Type B pancreatic cell (in vitro differentiated cells): ENCODE results near the gene PPP2R1B. TPM values are rescaled to one million over a fixed set of nuclear protein-coding genes. Genes with fewer than 3 reads are reported as not detected.

Experiments used
- DNase-seq: peaks from one replicate; pipeline ENCODE4 v3.0.0; 2021; ENCODE audit warnings: mixed read lengths; ENCODE audit not compliant: unreplicated experiment; ENCODE audit errors: extremely low spot score
- H3K27ac Mint-ChIP-seq: 2 replicates; pipeline ENCODE4 v1.8.0; 2021; ENCODE audit warnings: mild to moderate bottlenecking, mixed read lengths
- H3K27me3 Mint-ChIP-seq: 2 replicates; pipeline ENCODE4 v1.8.0; 2021; ENCODE audit warnings: mixed read lengths
- H3K36me3 Mint-ChIP-seq: 2 replicates; pipeline ENCODE4 v1.8.0; 2021; ENCODE audit warnings: mixed read lengths
- H3K4me1 Mint-ChIP-seq: one replicate; pipeline ENCODE4 v1.8.0; 2021; ENCODE audit warnings: mixed read lengths; ENCODE audit not compliant: unreplicated experiment
- H3K4me3 Mint-ChIP-seq: 2 replicates; pipeline ENCODE4 v1.8.0; 2021; ENCODE audit warnings: mild to moderate bottlenecking, mixed read lengths
- H3K9me3 Mint-ChIP-seq: 2 replicates; pipeline ENCODE4 v1.8.0; 2021; ENCODE audit warnings: mixed read lengths
- total RNA-seq: library from RNA; stranded (reverse); gene quantifications from 2 replicates; pipeline ENCODE4 v1.2.1, GENCODE V29; 2021; ENCODE audit warnings: low replicate concordance
- TF ChIP-seq, protein P1 (sequence below): fragments of 200-600 bp; sonication (generic); conservative IDR thresholded peaks from 2 replicates; pipeline ENCODE4 v1.5.0; 2021; ENCODE audit warnings: antibody characterized with exemption, mild to moderate bottlenecking

Gene PPP2R1B
- total RNA-seq, 1 donor from 2014 or later, result 52.3 TPM

DNA sequence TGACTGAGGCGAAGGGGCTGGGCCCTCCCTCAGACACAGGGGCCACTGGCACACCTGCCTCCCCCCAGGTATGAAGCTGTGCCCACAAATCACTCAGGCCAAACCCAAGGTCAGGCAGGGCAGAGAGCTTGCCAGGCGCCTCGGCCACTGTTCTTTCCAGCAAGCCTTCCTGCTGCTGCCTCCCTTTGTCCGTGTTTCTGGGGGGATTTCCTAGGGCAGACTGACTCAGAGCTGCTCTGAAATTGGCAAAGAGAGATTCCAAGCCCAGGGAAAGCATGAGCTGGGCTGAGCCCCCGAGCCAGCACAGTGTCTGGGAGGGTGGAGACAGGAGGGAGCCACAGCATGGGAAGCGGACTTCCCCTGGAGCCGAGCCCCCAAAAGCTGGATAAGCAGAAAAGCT, 33.2 kb downstream of the PPP2R1B start:
- H3K4me1 Mint-ChIP-seq, result peaks cover 63% of the 10 kb centered on the region
- no peak overlapping the region for H3K27ac Mint-ChIP-seq
- no peak overlapping the region for H3K4me3 Mint-ChIP-seq

DNA sequence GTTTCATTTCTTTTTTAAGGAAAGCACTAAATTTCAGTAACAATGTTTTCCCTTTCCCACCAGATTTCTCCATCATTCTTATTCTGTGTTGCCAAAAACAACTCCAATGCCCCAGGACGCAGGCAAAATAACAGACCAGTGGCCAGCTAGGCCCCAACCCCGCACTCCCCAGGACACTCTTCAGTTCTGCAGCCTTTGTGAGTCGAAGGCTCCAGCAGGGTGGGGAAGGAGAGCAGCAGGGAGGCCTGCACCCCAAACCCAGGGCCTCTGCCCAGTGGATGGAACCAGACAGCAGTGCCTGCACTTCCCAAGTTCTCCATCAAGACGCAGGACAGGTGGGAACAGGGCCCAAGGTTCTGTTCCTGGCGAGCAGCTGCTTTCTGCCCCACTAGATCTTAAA, 34.4 kb downstream of the PPP2R1B start:
- Mint-ChIP-seq H3K4me3 (no peak overlapping the region), H3K9me3 (no peaks in the 10 kb centered on the region), H3K4me1 (peaks cover 54% of the 10 kb centered on the region), H3K27ac (peak overlapping the region; percentile 83), H3K27me3 (no peaks in the 10 kb centered on the region), H3K36me3 (no peaks in the 10 kb centered on the region)
- DNase-seq, result no peak
- TF ChIP-seq, protein P1, sequence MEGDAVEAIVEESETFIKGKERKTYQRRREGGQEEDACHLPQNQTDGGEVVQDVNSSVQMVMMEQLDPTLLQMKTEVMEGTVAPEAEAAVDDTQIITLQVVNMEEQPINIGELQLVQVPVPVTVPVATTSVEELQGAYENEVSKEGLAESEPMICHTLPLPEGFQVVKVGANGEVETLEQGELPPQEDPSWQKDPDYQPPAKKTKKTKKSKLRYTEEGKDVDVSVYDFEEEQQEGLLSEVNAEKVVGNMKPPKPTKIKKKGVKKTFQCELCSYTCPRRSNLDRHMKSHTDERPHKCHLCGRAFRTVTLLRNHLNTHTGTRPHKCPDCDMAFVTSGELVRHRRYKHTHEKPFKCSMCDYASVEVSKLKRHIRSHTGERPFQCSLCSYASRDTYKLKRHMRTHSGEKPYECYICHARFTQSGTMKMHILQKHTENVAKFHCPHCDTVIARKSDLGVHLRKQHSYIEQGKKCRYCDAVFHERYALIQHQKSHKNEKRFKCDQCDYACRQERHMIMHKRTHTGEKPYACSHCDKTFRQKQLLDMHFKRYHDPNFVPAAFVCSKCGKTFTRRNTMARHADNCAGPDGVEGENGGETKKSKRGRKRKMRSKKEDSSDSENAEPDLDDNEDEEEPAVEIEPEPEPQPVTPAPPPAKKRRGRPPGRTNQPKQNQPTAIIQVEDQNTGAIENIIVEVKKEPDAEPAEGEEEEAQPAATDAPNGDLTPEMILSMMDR, result no peak

More for the DNA sequence above, 33.2 kb downstream of the PPP2R1B start:
- no peak for DNase-seq
- H3K27me3 Mint-ChIP-seq, result no peaks in the 10 kb centered on the region
- H3K36me3 Mint-ChIP-seq, result no peaks in the 10 kb centered on the region
- H3K9me3 Mint-ChIP-seq, result no peaks in the 10 kb centered on the region
- TF ChIP-seq, protein P1, result no peak

DNA sequence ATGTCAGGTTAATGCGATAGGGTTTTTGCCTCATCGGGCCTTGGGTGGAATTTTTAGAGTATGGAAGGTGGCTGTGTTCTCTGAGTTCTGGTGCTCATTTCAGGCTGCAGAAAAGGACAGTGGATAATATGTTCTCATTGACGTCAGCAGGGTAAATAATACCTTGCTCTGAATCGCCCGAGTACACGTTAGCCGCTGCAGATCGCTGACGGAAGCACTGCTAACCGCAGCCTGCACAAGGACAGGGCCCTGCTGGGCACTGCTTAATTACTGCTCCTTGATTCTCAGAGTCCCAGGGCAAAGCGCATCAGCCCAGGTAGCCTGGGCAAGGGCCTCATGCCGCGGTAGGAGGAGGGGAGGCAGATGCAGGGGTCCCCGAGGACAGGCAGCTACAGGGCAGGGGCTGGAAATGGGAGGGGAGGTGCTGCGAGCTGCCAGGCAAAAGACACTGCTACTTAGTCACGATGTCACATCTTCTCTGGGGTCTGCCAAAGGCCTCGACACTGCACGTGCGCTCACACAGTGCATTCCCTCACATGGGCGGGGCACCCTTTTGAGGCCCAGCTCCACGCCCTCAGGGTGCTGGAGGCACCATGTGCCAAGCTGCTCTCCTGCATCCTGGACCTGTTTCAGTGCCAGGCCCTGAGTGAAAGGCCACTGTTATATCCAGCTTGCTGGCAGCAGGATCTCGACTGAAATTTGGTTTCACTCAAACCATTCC, 35.2 kb downstream of the PPP2R1B start:
- Mint-ChIP-seq H3K27me3 (no peaks in the 10 kb centered on the region), H3K4me1 (peaks cover 46% of the 10 kb centered on the region), H3K9me3 (no peaks in the 10 kb centered on the region), H3K36me3 (peaks cover under 1% of the 10 kb centered on the region), H3K4me3 (peak overlapping the region; percentile 19), H3K27ac (peak overlapping the region; percentile 83)
- TF ChIP-seq, protein P1, result no peak
- DNase-seq, result no peak

DNA sequence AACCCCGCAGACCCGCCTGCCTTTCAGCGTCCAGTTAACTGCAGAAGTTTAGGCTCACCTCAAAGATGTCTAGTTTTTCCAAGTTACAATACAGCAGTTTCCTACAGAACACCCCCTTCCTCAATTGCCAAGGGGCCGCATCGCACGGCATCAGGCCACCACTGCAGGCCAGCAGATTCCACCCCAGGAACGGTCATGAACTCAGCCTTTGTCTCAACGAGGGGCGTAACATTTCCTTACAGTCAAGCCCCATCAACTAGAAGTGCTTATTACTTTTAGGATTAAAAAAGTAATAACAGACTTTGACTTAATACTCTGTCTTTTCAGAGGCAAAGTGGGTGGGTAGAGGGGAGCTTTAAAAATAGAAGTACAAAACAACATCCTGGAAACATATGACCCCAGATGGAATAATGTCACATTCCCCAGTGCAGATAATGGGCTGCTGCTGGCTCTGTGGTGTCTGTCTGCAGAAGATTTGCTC, 36.3 kb downstream of the PPP2R1B start:
- TF ChIP-seq, protein P1, result no peak
- Mint-ChIP-seq H3K27ac (peak overlapping the region; percentile 68), H3K9me3 (no peaks in the 10 kb centered on the region), H3K36me3 (peaks cover 9% of the 10 kb centered on the region), H3K27me3 (no peaks in the 10 kb centered on the region), H3K4me1 (peaks cover 36% of the 10 kb centered on the region), H3K4me3 (peak overlapping the region; percentile 67)
- no peak for DNase-seq

DNA sequence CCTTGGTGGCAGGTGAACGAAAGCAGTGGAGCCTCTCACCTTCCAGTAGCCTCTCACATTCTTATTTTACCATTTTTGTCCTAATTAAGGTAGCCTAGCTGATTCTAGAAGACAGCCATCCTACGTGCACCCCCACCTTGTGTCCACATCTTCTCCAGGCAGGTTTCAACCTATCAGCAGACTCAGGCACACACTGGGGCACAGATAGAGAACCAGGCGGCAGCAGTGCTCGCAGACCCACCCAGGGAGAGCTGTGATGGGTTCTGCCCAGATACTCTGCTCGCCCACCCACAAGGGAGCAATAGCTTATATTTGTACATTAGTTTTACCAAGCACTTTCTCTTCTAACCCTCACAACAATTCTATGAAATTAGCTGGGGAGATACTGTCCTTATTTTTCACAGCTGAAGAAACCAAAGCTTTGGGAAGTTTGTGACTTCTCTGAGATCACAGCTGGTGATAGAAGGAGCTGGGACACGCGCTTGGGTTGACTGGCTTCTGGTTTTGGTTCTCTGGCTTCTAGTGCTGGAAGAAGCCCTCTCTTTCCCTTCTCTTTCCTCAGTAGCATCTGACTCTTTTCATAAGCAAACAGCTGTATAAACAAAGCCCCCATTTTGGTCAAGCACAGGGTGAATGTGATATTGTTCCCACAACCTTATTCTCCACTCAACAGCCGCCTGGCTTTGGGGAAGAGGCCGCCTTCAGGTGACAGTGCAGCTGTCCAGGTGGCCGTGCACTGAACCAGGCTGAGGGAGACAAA, 36.9 kb downstream of the PPP2R1B start:
- TF ChIP-seq, protein P1, result no peak
- Mint-ChIP-seq H3K27me3 (no peaks in the 10 kb centered on the region), H3K36me3 (peaks cover 10% of the 10 kb centered on the region), H3K9me3 (no peaks in the 10 kb centered on the region), H3K4me1 (peaks cover 32% of the 10 kb centered on the region), H3K27ac (peak overlapping the region; percentile 68), H3K4me3 (peak overlapping the region; percentile 67)
- DNase-seq, result no peak
